Spinal cord (tissue), 10 donors: ENCODE results near the gene HK2. TPM values are rescaled to one million over a fixed set of nuclear protein-coding genes. Genes with fewer than 3 reads are reported as not detected.
A peak's percentile ranks its signal among the peaks of the same experiment; 100 is the strongest.

ENCODE experiments used
- DNase-seq, 6 donors: peaks; one replicate each; pipeline versions ENCODE4 v3.0.0 to v3.0.0-alpha.2; 2013 to 2015; ENCODE audit warnings: low spot score in 6 of 6, low read depth in 4 of 6
- H3K27ac ChIP-seq: one replicate; pipeline ENCODE4 v1.5.1; 2013; ENCODE audit warnings: low read depth, low read length, control low read depth
- H3K27me3 ChIP-seq: one replicate; pipeline ENCODE4 v1.6.1; 2013; ENCODE audit warnings: low read length; ENCODE audit not compliant: control insufficient read depth, insufficient read depth
- H3K36me3 ChIP-seq: one replicate; pipeline ENCODE4 v1.6.1; 2013; ENCODE audit warnings: low read length; ENCODE audit not compliant: control insufficient read depth, insufficient read depth
- H3K4me1 ChIP-seq: one replicate; pipeline ENCODE4 v1.6.1; 2013; ENCODE audit warnings: low read length; ENCODE audit not compliant: control insufficient read depth, insufficient read depth
- H3K4me3 ChIP-seq: one replicate; pipeline ENCODE4 v1.5.1; 2013; ENCODE audit warnings: low read depth, low read length, control low read depth
- H3K9me3 ChIP-seq: one replicate; pipeline ENCODE4 v1.6.1; 2013; ENCODE audit warnings: low read length; ENCODE audit not compliant: control insufficient read depth, insufficient read depth
- WGBS: methylation state at CpG from one replicate; pipeline ENCODE4 v1.1.5; 2013; ENCODE audit warnings: missing lambda C conversion rate; ENCODE audit not compliant: insufficient coverage; 5-methylcytosine and 5-hydroxymethylcytosine counted together
- polyA plus RNA-seq, 2 donors: library from polyadenylated mRNA; unstranded; fragments of 120-200 nt; gene quantifications; one replicate each; pipeline ENCODE4 v1.2.1, GENCODE V29; 2013; ENCODE audit not compliant: insufficient read length in 2 of 2
- total RNA-seq, 2 donors: library from RNA; depleted of rRNA in 1 of 2; stranded (reverse); fragments of 120-200 nt in 1 of 2; fragments of >200 nt in 1 of 2; gene quantifications; one replicate each; pipeline versions ENCODE4 v1.2.3 to v1.2.4, GENCODE V29; 2013 to 2014
- donor health status: healthy.

Gene HK2
- total and polyA plus RNA-seq, 4 donors: 7.8 to 10.8 (median 10.3) TPM

- 87% methylated on average over 3 of the region's 3 CpGs for WGBS
- no peak overlapping the region for H3K27ac ChIP-seq
- H3K9me3 ChIP-seq: no peaks in the 10 kb centered on the region
- H3K36me3 ChIP-seq: peaks cover 5% of the 10 kb centered on the region
- peaks cover 4% of the 10 kb centered on the region for H3K4me1 ChIP-seq
- H3K27me3 ChIP-seq: no peaks in the 10 kb centered on the region
- H3K4me3 ChIP-seq: no peak overlapping the region
- no peak for DNase-seq
Measured at GRCh38 chr2:74863802-74864248, 29.9 kb downstream of the HK2 start.

GRCh38 chr2:74864728-74865722, 31.1 kb downstream of the HK2 start:
- H3K4me3 ChIP-seq: no peak overlapping the region
- peaks cover 5% of the 10 kb centered on the region for H3K36me3 ChIP-seq
- no peak overlapping the region for H3K27ac ChIP-seq
- no peak for DNase-seq
- no peaks in the 10 kb centered on the region for H3K27me3 ChIP-seq
- no peaks in the 10 kb centered on the region for H3K9me3 ChIP-seq
- peaks cover 4% of the 10 kb centered on the region for H3K4me1 ChIP-seq
- 90% methylated on average over 16 of the region's 20 CpGs for WGBS

GRCh38 chr2:74865770-74866674, 32.1 kb downstream of the HK2 start:
- Histone ChIP-seq H3K9me3 (no peaks in the 10 kb centered on the region), H3K4me3 (no peak overlapping the region), H3K36me3 (peaks cover 5% of the 10 kb centered on the region), H3K27me3 (no peaks in the 10 kb centered on the region), H3K4me1 (peaks cover 4% of the 10 kb centered on the region), H3K27ac (no peak overlapping the region)
- WGBS: 83% methylated on average over 14 of the region's 15 CpGs
- DNase-seq: no peak

- Histone ChIP-seq H3K27me3 (no peaks in the 10 kb centered on the region), H3K36me3 (peaks cover 5% of the 10 kb centered on the region), H3K4me1 (no peaks in the 10 kb centered on the region), H3K9me3 (no peaks in the 10 kb centered on the region), H3K27ac (no peak overlapping the region), H3K4me3 (no peak overlapping the region)
- WGBS: 77% methylated on average over 11 of the region's 14 CpGs
- peak in 1 of 6 donors; percentile 37 for DNase-seq
Measured at GRCh38 chr2:74867841-74868658, 34.1 kb downstream of the HK2 start.

- 92% methylated on average over 6 of the region's 6 CpGs for WGBS
- Histone ChIP-seq H3K27me3 (no peaks in the 10 kb centered on the region), H3K4me1 (no peaks in the 10 kb centered on the region), H3K27ac (no peak overlapping the region), H3K36me3 (peaks cover 15% of the 10 kb centered on the region), H3K9me3 (no peaks in the 10 kb centered on the region), H3K4me3 (no peak overlapping the region)
- no peak for DNase-seq
Measured at GRCh38 chr2:74869517-74869916, 35.6 kb downstream of the HK2 start.

GRCh38 chr2:74870951-74871350, 37.0 kb downstream of the HK2 start:
- no peak for DNase-seq
- Histone ChIP-seq H3K9me3 (no peaks in the 10 kb centered on the region), H3K4me3 (no peak overlapping the region), H3K27me3 (no peaks in the 10 kb centered on the region), H3K4me1 (peaks cover 5% of the 10 kb centered on the region), H3K27ac (no peak overlapping the region), H3K36me3 (peaks cover 12% of the 10 kb centered on the region)
- 96% methylated on average over 4 of the region's 4 CpGs for WGBS

- H3K9me3 ChIP-seq: no peaks in the 10 kb centered on the region
Measured at GRCh38 chr2:74871414-74871813, 37.5 kb downstream of the HK2 start.

GRCh38 chr2:74872389-74872836, 38.5 kb downstream of the HK2 start:
- H3K4me1 ChIP-seq: peaks cover 8% of the 10 kb centered on the region
- no CpG with 5 or more reads among the region's 2 CpGs for WGBS
- no peaks in the 10 kb centered on the region for H3K27me3 ChIP-seq
- no peaks in the 10 kb centered on the region for H3K9me3 ChIP-seq
- DNase-seq: no peak
- H3K36me3 ChIP-seq: peaks cover 17% of the 10 kb centered on the region
- H3K27ac ChIP-seq: no peak overlapping the region
- no peak overlapping the region for H3K4me3 ChIP-seq

More at GRCh38 chr2:74871414-74871813, 37.5 kb downstream of the HK2 start:
- DNase-seq: no peak
- no peak overlapping the region for H3K4me3 ChIP-seq
- no peak overlapping the region for H3K27ac ChIP-seq
- H3K4me1 ChIP-seq: peaks cover 8% of the 10 kb centered on the region
- H3K36me3 ChIP-seq: peaks cover 12% of the 10 kb centered on the region
- 79% methylated on average over 6 of the region's 6 CpGs for WGBS
- no peaks in the 10 kb centered on the region for H3K27me3 ChIP-seq
